ENCODE results near the gene CRIM1. TPM values are rescaled to one million over a fixed set of nuclear protein-coding genes. Genes with fewer than 3 reads are reported as not detected.

Gene CRIM1
- total and polyA plus RNA-seq, 2 of the 8 experiments (the other 6 are each of a cell fraction or from before 2014, with no cell fraction given): 9.4 to 28.4 TPM

DNA sequence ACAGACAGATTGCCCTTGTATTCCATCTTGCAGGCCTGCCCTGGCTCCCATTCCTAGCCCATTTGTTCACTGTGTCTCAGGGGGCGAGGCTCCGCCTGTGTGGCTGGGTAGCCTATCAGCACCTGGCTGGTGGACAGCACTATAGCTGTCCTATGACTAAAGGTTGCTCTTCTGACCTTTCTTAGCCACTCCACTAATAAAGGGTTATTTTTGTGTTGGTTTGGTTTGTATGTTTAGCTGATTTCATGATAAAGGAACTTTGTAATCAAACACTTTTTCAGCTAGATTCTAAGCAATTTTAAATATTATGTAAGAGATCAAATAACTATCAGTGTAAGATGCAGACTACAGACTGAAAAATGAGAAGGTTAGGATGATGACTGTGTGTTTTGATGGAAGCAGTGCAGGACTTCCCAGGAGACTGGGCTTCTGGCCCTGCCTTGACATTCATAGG, 72.2 kb downstream of the CRIM1 start:
- no peak overlapping the region for H3K4ac ChIP-seq (replicated peaks; ENCODE audit: insufficient read length, low read depth, low read length)
- no peak overlapping the region for H2BK120ac ChIP-seq (replicated peaks; ENCODE audit: low read depth, low read length)
- no peak overlapping the region for H4K8ac ChIP-seq (ENCODE audit: extremely low read depth, insufficient read depth, low read length)
- H2BK12ac ChIP-seq (ENCODE audit: low read depth, low read length): no peak overlapping the region
- H4K5ac ChIP-seq (ENCODE audit: insufficient read length, low read depth, low read length): no peak overlapping the region
- no peak for TF ChIP-seq TEAD4 (IDR thresholded peaks at IDR 0.05; ENCODE audit: low read depth, low read length)
- no peak for TF ChIP-seq POU5F1 (IDR thresholded peaks at IDR 0.05; ENCODE audit: low read depth, low read length)
- no peak for TF ChIP-seq POLR2A (IDR thresholded peaks at IDR 0.05; ENCODE audit: control extremely low read depth in 1 of 2, low read depth in 2 of 2, low read length in 2 of 2)
- TF ChIP-seq POLR2AphosphoS5 (IDR thresholded peaks at IDR 0.05; ENCODE audit: low read depth, low read length): no peak
- TF ChIP-seq SUZ12 (IDR thresholded peaks at IDR 0.05; ENCODE audit: low read length): no peak
- TF ChIP-seq SIN3A (conservative IDR thresholded peaks at IDR 0.05 in 1 of 2, IDR thresholded peaks at IDR 0.05 in 1 of 2; ENCODE audit: low read depth in 1 of 2, low read length in 2 of 2): 0 out of 4 replicates have a peak, but pooled peaks of 1 of the 2 experiments have one; percentile 44
- H3K9me3 ChIP-seq (ENCODE audit: insufficient read depth in 2 of 2, low read depth in 1 of 2, low read length in 1 of 2): no peaks in the 10 kb centered on the region
- H3K14ac ChIP-seq (ENCODE audit: insufficient read length): no peak overlapping the region
- no peak overlapping the region for H2AFZ ChIP-seq (ENCODE audit: low read length)
- H3K4me2 ChIP-seq (ENCODE audit: insufficient read depth in 1 of 2, low read depth in 2 of 2, low read length in 2 of 2): no peak overlapping the region
- H3K36me3 ChIP-seq (ENCODE audit: control insufficient read depth in 2 of 4, insufficient read depth in 4 of 4, low read length in 3 of 4): no peaks in the 10 kb centered on the region; a peak in 2 of 8 replicates
- no peak overlapping the region for H2BK5ac ChIP-seq (ENCODE audit: low read depth, low read length)
- CTCF ChIA-PET (ENCODE audit: partially characterized antibody): interaction anchor here (0.5 to 1.8 kb wide), 6 partner anchors 11 to 77 kb away, joined by 3 to 8 read pairs (median 3); no protein-coding TSS in a partner anchor
- H2AK5ac ChIP-seq (ENCODE audit: low read depth, low read length): no peak overlapping the region
- no peak overlapping the region for H3K56ac ChIP-seq (replicated peaks; ENCODE audit: insufficient read length, low read depth, low read length)
- H3K27me3 ChIP-seq (replicated peaks in 1 of 4; ENCODE audit: control insufficient read depth in 3 of 4, extremely low read depth in 1 of 4, insufficient read depth in 3 of 4, low read length in 3 of 4): no peaks in the 10 kb centered on the region
- FAIRE-seq (no peak), DNase-seq (ENCODE audit: low read depth in 1 of 2, low spot score in 2 of 2) (no peak)
- no peak overlapping the region for H2BK15ac ChIP-seq (ENCODE audit: low read length)
- H3K9ac ChIP-seq (replicated peaks in 1 of 4; ENCODE audit: extremely low read depth in 1 of 4, low read depth in 3 of 4, low read length in 3 of 4): no peak overlapping the region
- H4K91ac ChIP-seq (replicated peaks; ENCODE audit: insufficient read length, low read length): no peak overlapping the region
- no peak overlapping the region for H3K27ac ChIP-seq (ENCODE audit: low read depth, low read length)
- peaks cover 0 to 1% of the 10 kb centered on the region in 2 experiments for H4K20me1 ChIP-seq (replicated peaks in 1 of 2; ENCODE audit: control insufficient read depth in 1 of 2, insufficient read depth in 2 of 2, low read length in 2 of 2)
- peaks cover 0 to 8% (median 4%) of the 10 kb centered on the region in 4 experiments; a peak in 3 of 7 replicates for H3K4me1 ChIP-seq (replicated peaks in 1 of 4; ENCODE audit: control insufficient read depth in 3 of 4, insufficient read depth in 4 of 4, low read length in 3 of 4)
- peaks cover 4% of the 10 kb centered on the region; the same call in 1 of the 2 replicates for H3K79me1 ChIP-seq (ENCODE audit: low read depth, low read length)
- H3K4me3 ChIP-seq (ENCODE audit: extremely low read depth in 1 of 4, insufficient read depth in 2 of 4, low read depth in 3 of 4, low read length in 4 of 4): no peak overlapping the region
- WGBS, 2 experiments (ENCODE audit: extremely low coverage in 1 of 2, insufficient coverage in 1 of 2, insufficient read length in 1 of 2, insufficient replicate concordance in 2 of 2, low coverage in 1 of 2, low lambda C conversion rate in 2 of 2, missing lambda C conversion rate in 1 of 2): 98% methylated on average over 2 of the region's 2 CpGs; no CpG with 5 or more reads in 1 of the 2 experiments
- no peak overlapping the region for H2BK20ac ChIP-seq (ENCODE audit: low read length)
- peaks cover 6 to 93% of the 10 kb centered on the region in 2 experiments; a peak in 3 of 4 replicates for H3K79me2 ChIP-seq (ENCODE audit: control insufficient read depth in 1 of 2, insufficient read depth in 2 of 2, low read length in 2 of 2)
- H3K23me2 ChIP-seq (ENCODE audit: low read depth, low read length): no peaks in the 10 kb centered on the region
- H3K18ac ChIP-seq (ENCODE audit: extremely low read depth, low read length): no peak overlapping the region
- POLR2A ChIA-PET (ENCODE audit: partially characterized antibody): interaction anchor here (0.9 to 1.4 kb wide), 3 partner anchors 12 to 16 kb away, joined by 3 to 4 read pairs (median 3); no protein-coding TSS in a partner anchor
- no peak overlapping the region for H3K23ac ChIP-seq (ENCODE audit: insufficient read length)
